HepG2 (cell line): Measurements from ENCODE around the gene TMEM223. TPM values are rescaled to one million over a fixed set of nuclear protein-coding genes. Genes with fewer than 3 reads are reported as not detected.
A peak's percentile ranks its signal among the peaks of the same experiment; 100 is the strongest.

Experiments used
- KLF12 ChIP-seq: sonication (generic); formaldehyde crosslinking; IDR thresholded peaks from 2 replicates; pipeline ENCODE4 v1.4.0; 2020; ENCODE audit warnings: missing genetic modification reagents, borderline replicate concordance
- NR3C1 ChIP-seq: sonication (generic); formaldehyde crosslinking; IDR thresholded peaks from 2 replicates; pipeline ENCODE4 v1.4.0; 2020; ENCODE audit warnings: missing genetic modification reagents
- RBM22 ChIP-seq: fragments of 200-400 bp; formaldehyde crosslinking; optimal IDR thresholded peaks from 2 replicates; pipeline ENCODE3; 2017; ENCODE audit warnings: mild to moderate bottlenecking, low read length, moderate library complexity
- SP1 ChIP-seq, 2 experiments: fragments of 450-650 bp in 1 of 2; sonication (generic) in 1 of 2; formaldehyde crosslinking in 1 of 2; IDR thresholded peaks; 2 replicates each; pipeline versions ENCODE4 v1.4.0 to v1.6.1; 2016 to 2020; ENCODE audit warnings: missing genetic modification reagents in 1 of 2
- SP4 ChIP-seq: sonication (generic); formaldehyde crosslinking; IDR thresholded peaks from 2 replicates; pipeline ENCODE4 v1.8.1; 2023; ENCODE audit warnings: mild to moderate bottlenecking, missing genetic modification reagents
- U2AF1 ChIP-seq: fragments of 200-400 bp; formaldehyde crosslinking; optimal IDR thresholded peaks from 2 replicates; pipeline ENCODE3; 2017; ENCODE audit warnings: mild to moderate bottlenecking, low read depth, low read length
- ZNF230 ChIP-seq: sonication (generic); formaldehyde crosslinking; IDR thresholded peaks from 2 replicates; pipeline ENCODE4 v1.4.0; 2020; ENCODE audit warnings: mild to moderate bottlenecking, missing genetic modification reagents
- ZNF256 ChIP-seq: sonication (generic); formaldehyde crosslinking; conservative IDR thresholded peaks from 2 replicates; pipeline ENCODE4 v1.4.0; 2020; ENCODE audit warnings: missing genetic modification reagents
- ZNF737 ChIP-seq: sonication (generic); formaldehyde crosslinking; IDR thresholded peaks from 2 replicates; pipeline ENCODE4 v1.5.0; 2020; ENCODE audit warnings: missing genetic modification reagents, mild to moderate bottlenecking, borderline replicate concordance
- ZNF761 ChIP-seq: sonication (generic); formaldehyde crosslinking; conservative IDR thresholded peaks from 2 replicates; pipeline ENCODE4 v1.4.0; 2020; ENCODE audit warnings: mild to moderate bottlenecking, missing genetic modification reagents
- polyA plus RNA-seq, 8 experiments: library from polyadenylated mRNA; depleted of rRNA in 3 of 8; stranded (reverse) in 7 of 8; unstranded in 1 of 8; fragments of >200 nt; fragmentation: Illumina TruSeq in 4 of 8; extraction: Trizol in 4 of 8; gene quantifications; 2 replicates each; pipeline versions ENCODE4 v1.2.1 to v1.2.3, GENCODE V29; 2011 to 2016; ENCODE audit warnings: low read depth in 4 of 8, missing spikeins in 1 of 8, mixed read lengths in 1 of 8; ENCODE audit not compliant: insufficient read depth in 1 of 8
- total RNA-seq, 5 experiments: library from RNA; depleted of rRNA; stranded (reverse); fragments of >200 nt; fragmentation: Illumina TruSeq; extraction: Trizol; gene quantifications; 2 replicates each; pipeline ENCODE4 v1.2.3, GENCODE V29; 2016; ENCODE audit warnings: low read depth in 1 of 5
- TF ChIP-seq, protein P1 (sequence below): IDR thresholded peaks from 2 replicates; pipeline ENCODE4 v1.6.1; 2016; ENCODE audit warnings: low read depth
- TF ChIP-seq, protein P2 (sequence below): sonication (generic); formaldehyde crosslinking; IDR thresholded peaks from 2 replicates; pipeline ENCODE4 v1.4.0; 2020; ENCODE audit warnings: missing genetic modification reagents, borderline replicate concordance
- TF ChIP-seq, protein P3 (sequence below): sonication (generic); formaldehyde crosslinking; IDR thresholded peaks from 2 replicates; pipeline ENCODE4 v1.4.0; 2020; ENCODE audit warnings: mild to moderate bottlenecking, missing genetic modification reagents
- TF ChIP-seq, protein P4 (sequence below): sonication (generic); formaldehyde crosslinking; IDR thresholded peaks from 2 replicates; pipeline ENCODE4 v1.4.0; 2020; ENCODE audit warnings: missing genetic modification reagents

Gene TMEM223
- total and polyA plus RNA-seq, 2 of the 13 experiments (the other 11 are each of a cell fraction or from before 2014, with no cell fraction given): 19.5 to 24.9 TPM

DNA sequence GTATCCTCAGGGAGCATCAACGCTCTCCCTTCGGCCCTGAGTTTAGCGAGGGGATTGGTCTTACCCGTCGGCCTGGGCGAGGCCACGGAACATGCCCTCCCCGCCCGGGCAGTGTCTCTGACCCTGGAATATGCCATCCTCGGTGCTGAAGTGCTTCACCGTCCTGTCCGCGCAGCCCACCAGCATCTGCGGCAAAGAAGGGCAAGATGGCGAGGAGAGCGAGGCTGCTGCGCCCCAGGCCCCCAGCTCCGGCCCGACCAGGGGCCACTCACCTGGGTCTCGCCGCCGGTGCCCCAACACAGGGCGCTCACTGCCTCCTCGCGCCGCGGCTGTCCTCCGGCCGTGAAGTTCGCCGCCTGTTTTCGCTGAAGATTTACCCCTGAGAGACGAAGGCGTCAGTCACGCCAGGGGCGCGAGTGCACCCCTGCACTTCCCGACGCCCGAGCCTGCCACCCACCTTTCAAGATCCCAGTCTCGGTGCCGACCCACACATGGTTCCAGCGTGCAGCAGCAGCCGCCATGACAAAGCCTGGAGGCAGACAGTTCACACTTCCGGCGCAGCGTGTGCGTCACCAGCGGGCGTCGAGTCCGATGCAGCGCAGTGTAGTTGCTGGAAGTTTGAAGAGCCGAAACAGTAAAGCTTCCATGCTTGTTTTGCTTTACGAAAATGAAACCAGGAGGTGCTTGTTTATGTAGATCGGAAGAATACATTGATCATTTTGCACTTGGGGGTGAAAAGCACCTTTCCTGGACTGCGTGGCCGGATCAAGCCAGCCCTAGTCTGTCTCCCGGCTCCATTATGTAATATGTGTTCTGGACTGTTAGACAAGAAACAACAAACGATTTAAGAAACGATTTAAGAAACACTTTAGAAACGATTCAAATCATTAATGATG, 47.5 kb upstream of the TMEM223 start, which contains the start of gene WDR74 (continued):
- TF ChIP-seq, protein P1, sequence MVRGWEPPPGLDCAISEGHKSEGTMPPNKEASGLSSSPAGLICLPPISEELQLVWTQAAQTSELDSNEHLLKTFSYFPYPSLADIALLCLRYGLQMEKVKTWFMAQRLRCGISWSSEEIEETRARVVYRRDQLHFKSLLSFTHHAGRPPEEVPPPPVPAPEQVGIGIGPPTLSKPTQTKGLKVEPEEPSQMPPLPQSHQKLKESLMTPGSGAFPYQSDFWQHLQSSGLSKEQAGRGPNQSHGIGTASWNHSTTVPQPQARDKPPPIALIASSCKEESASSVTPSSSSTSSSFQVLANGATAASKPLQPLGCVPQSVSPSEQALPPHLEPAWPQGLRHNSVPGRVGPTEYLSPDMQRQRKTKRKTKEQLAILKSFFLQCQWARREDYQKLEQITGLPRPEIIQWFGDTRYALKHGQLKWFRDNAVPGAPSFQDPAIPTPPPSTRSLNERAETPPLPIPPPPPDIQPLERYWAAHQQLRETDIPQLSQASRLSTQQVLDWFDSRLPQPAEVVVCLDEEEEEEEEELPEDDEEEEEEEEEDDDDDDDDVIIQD (CRISPR knock-in tag): peak; percentile 82; the same call in 1 of the 2 replicates
- TF ChIP-seq RBM22: no peak
- 0 out of 2 replicates have a peak, but pooled peaks have one; percentile 23 for TF ChIP-seq ZNF256
- TF ChIP-seq, protein P2, sequence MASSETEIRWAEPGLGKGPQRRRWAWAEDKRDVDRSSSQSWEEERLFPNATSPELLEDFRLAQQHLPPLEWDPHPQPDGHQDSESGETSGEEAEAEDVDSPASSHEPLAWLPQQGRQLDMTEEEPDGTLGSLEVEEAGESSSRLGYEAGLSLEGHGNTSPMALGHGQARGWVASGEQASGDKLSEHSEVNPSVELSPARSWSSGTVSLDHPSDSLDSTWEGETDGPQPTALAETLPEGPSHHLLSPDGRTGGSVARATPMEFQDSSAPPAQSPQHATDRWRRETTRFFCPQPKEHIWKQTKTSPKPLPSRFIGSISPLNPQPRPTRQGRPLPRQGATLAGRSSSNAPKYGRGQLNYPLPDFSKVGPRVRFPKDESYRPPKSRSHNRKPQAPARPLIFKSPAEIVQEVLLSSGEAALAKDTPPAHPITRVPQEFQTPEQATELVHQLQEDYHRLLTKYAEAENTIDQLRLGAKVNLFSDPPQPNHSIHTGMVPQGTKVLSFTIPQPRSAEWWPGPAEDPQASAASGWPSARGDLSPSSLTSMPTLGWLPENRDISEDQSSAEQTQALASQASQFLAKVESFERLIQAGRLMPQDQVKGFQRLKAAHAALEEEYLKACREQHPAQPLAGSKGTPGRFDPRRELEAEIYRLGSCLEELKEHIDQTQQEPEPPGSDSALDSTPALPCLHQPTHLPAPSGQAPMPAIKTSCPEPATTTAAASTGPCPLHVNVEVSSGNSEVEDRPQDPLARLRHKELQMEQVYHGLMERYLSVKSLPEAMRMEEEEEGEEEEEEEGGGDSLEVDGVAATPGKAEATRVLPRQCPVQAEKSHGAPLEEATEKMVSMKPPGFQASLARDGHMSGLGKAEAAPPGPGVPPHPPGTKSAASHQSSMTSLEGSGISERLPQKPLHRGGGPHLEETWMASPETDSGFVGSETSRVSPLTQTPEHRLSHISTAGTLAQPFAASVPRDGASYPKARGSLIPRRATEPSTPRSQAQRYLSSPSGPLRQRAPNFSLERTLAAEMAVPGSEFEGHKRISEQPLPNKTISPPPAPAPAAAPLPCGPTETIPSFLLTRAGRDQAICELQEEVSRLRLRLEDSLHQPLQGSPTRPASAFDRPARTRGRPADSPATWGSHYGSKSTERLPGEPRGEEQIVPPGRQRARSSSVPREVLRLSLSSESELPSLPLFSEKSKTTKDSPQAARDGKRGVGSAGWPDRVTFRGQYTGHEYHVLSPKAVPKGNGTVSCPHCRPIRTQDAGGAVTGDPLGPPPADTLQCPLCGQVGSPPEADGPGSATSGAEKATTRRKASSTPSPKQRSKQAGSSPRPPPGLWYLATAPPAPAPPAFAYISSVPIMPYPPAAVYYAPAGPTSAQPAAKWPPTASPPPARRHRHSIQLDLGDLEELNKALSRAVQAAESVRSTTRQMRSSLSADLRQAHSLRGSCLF (CRISPR knock-in tag): no peak
- peak; percentile 86; the same call in 1 of the 2 replicates for TF ChIP-seq ZNF761
- TF ChIP-seq KLF12 (CRISPR knock-in tag): no peak
- peak; percentile 79 for TF ChIP-seq SP4 (CRISPR knock-in tag)
- no peak for TF ChIP-seq SP1 (IDR thresholded peaks at IDR 0.05)
- TF ChIP-seq SP1 (CRISPR knock-in tag; IDR thresholded peaks at IDR 0.05): peak; percentile 67
- TF ChIP-seq U2AF1: peak; percentile 89
- peak; percentile 90 for TF ChIP-seq ZNF230 (CRISPR knock-in tag)
- TF ChIP-seq, protein P3, sequence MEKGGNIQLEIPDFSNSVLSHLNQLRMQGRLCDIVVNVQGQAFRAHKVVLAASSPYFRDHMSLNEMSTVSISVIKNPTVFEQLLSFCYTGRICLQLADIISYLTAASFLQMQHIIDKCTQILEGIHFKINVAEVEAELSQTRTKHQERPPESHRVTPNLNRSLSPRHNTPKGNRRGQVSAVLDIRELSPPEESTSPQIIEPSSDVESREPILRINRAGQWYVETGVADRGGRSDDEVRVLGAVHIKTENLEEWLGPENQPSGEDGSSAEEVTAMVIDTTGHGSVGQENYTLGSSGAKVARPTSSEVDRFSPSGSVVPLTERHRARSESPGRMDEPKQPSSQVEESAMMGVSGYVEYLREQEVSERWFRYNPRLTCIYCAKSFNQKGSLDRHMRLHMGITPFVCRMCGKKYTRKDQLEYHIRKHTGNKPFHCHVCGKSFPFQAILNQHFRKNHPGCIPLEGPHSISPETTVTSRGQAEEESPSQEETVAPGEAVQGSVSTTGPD: no peak
- TF ChIP-seq ZNF737 (CRISPR knock-in tag): no peak
- no peak for TF ChIP-seq NR3C1 (CRISPR knock-in tag)
- TF ChIP-seq, protein P4, sequence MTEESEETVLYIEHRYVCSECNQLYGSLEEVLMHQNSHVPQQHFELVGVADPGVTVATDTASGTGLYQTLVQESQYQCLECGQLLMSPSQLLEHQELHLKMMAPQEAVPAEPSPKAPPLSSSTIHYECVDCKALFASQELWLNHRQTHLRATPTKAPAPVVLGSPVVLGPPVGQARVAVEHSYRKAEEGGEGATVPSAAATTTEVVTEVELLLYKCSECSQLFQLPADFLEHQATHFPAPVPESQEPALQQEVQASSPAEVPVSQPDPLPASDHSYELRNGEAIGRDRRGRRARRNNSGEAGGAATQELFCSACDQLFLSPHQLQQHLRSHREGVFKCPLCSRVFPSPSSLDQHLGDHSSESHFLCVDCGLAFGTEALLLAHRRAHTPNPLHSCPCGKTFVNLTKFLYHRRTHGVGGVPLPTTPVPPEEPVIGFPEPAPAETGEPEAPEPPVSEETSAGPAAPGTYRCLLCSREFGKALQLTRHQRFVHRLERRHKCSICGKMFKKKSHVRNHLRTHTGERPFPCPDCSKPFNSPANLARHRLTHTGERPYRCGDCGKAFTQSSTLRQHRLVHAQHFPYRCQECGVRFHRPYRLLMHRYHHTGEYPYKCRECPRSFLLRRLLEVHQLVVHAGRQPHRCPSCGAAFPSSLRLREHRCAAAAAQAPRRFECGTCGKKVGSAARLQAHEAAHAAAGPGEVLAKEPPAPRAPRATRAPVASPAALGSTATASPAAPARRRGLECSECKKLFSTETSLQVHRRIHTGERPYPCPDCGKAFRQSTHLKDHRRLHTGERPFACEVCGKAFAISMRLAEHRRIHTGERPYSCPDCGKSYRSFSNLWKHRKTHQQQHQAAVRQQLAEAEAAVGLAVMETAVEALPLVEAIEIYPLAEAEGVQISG (CRISPR knock-in tag): peak; percentile 94
